GM12801 (cell line): ENCODE data around the gene AMD1.

ENCODE experiments used
- CTCF ChIP-seq: IDR thresholded peaks from one replicate; pipeline ENCODE4 v1.5.1; 2011; ENCODE audit warnings: control low read depth; ENCODE audit not compliant: insufficient read length; ENCODE audit errors: extremely low read depth

AMD1 gene

GRCh38 chr6:110934381-110934898, 59.9 kb downstream of the AMD1 start:
- no peak for TF ChIP-seq CTCF

DNA sequence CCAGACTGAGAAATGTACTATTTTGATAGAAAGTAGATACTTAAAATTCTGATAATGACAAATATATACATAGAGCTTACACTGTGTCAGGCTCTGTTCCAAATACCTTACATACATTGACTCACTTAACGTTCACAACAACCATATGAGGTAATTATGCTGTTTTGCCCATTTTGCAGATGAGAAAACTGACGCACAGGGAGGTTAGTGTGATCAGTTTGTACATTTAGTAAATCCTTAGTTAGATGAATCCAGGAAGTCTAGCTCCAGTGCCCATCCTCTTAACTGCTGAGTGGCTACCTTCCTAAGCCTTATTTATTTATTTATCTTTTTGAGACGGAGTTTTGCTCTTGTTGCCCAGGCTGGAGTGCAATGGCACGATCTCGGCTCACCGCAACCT, 60.6 kb downstream of the AMD1 start:
- TF ChIP-seq CTCF, result no peak

GRCh38 chr6:110938171-110938570, 63.6 kb downstream of the AMD1 start:
- TF ChIP-seq CTCF, result no peak

- TF ChIP-seq CTCF, result no peak
Observed at GRCh38 chr6:110939429-110940200, 65.0 kb downstream of the AMD1 start.

- TF ChIP-seq CTCF, result no peak
Observed at GRCh38 chr6:110944681-110945151, 70.1 kb downstream of the AMD1 start.
